OCI-LY3 (cell line): ENCODE results near the gene RBM26.

Experiments
- H2AFZ ChIP-seq: fragments of 200-600, 300-600 bp; shearing (Covaris generic); 2 replicates; pipeline ENCODE4 v1.6.0; 2014; ENCODE audit warnings: antibody characterized with exemption, low read depth, low read length
- H3K27ac ChIP-seq: fragments of 200-600, 300-600 bp; sonication (generic); 2 replicates; pipeline ENCODE4 v1.5.1; 2014; ENCODE audit warnings: mild to moderate bottlenecking, low read length, moderate library complexity, mixed read lengths
- H3K27me3 ChIP-seq: fragments of 200-600, 300-600 bp; sonication (generic); 2 replicates; pipeline ENCODE4 v1.6.1; 2014; ENCODE audit warnings: low read depth, low read length, mixed read lengths
- H3K36me3 ChIP-seq: fragments of 200-600, 300-600 bp; sonication (generic); replicated peaks from 2 replicates; pipeline ENCODE3; 2014; ENCODE audit warnings: low read depth, low read length, mixed read lengths
- H3K4me1 ChIP-seq: fragments of 300-600, 200-600 bp; sonication (generic); 2 replicates; pipeline ENCODE4 v1.6.1; 2014; ENCODE audit warnings: low read length, mixed read lengths
- H3K4me2 ChIP-seq: fragments of 200-600, 300-600 bp; sonication (generic); 2 replicates; pipeline ENCODE4 v1.6.1; 2014; ENCODE audit warnings: low read length, mixed read lengths
- H3K4me3 ChIP-seq: fragments of 300-600, 200-600 bp; sonication (generic); 2 replicates; pipeline ENCODE4 v1.5.1; 2014; ENCODE audit warnings: antibody characterized with exemption, mild to moderate bottlenecking, low read length, moderate library complexity
- H3K79me2 ChIP-seq: fragments of 300-600, 200-600 bp; shearing (Covaris generic); 2 replicates; pipeline ENCODE4 v1.6.1; 2014; ENCODE audit warnings: mild to moderate bottlenecking, low read length, mixed read lengths
- H3K9ac ChIP-seq: fragments of 300-600, 200-600 bp; shearing (Covaris generic); 2 replicates; pipeline ENCODE4 v1.6.0; 2014; ENCODE audit warnings: mild to moderate bottlenecking, low read length, moderate library complexity
- H3K9me3 ChIP-seq: fragments of 200-600, 300-600 bp; shearing (Covaris generic); 2 replicates; pipeline ENCODE4 v1.6.1; 2014; ENCODE audit warnings: low read length, mixed read lengths; ENCODE audit not compliant: insufficient read depth
- H4K20me1 ChIP-seq: fragments of 200-600, 300-600 bp; sonication (generic); 2 replicates; pipeline ENCODE4 v1.6.1; 2016; ENCODE audit warnings: low read length, mixed read lengths; ENCODE audit not compliant: insufficient read depth
- EZH2phosphoT487 ChIP-seq: fragments of 200-600 bp; shearing (Covaris generic); IDR thresholded peaks from 2 replicates; pipeline ENCODE4 v1.6.1; 2018; ENCODE audit warnings: antibody characterized with exemption, mixed run types, low read depth
- TF ChIP-seq, protein P1 (sequence below): fragments of 200-600, 300-600 bp; sonication (generic); IDR thresholded peaks from 2 replicates; pipeline ENCODE4 v1.5.1; 2014; ENCODE audit warnings: antibody characterized with exemption, low read length, low read depth

The RBM26 gene

DNA sequence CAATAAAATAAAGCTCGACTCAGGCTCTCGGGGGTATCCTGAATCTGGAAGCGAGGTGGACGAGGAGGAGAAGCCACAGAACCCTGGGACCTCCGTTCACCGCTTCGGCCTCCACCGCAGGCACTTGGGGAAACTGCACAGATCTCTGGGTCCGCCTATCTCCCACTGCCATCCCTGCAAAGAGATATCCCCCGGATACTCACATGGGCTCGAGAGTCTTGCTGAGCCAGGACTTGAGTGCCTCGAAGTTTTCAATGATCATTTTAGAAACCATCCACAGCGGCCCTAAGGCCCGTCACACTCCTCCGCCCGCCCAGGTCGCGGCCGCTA, 589 bp downstream of the RBM26 start:
- TF ChIP-seq, protein P1, sequence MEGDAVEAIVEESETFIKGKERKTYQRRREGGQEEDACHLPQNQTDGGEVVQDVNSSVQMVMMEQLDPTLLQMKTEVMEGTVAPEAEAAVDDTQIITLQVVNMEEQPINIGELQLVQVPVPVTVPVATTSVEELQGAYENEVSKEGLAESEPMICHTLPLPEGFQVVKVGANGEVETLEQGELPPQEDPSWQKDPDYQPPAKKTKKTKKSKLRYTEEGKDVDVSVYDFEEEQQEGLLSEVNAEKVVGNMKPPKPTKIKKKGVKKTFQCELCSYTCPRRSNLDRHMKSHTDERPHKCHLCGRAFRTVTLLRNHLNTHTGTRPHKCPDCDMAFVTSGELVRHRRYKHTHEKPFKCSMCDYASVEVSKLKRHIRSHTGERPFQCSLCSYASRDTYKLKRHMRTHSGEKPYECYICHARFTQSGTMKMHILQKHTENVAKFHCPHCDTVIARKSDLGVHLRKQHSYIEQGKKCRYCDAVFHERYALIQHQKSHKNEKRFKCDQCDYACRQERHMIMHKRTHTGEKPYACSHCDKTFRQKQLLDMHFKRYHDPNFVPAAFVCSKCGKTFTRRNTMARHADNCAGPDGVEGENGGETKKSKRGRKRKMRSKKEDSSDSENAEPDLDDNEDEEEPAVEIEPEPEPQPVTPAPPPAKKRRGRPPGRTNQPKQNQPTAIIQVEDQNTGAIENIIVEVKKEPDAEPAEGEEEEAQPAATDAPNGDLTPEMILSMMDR: no peak
- TF ChIP-seq EZH2phosphoT487: no peak
- H3K4me2 ChIP-seq: peak overlapping the region; percentile 83
- H3K4me3 ChIP-seq: peak overlapping the region; percentile 77
- H3K4me1 ChIP-seq: peaks cover 45% of the 10 kb centered on the region
- H3K36me3 ChIP-seq: peaks cover 21% of the 10 kb centered on the region
- peak overlapping the region; percentile 86 for H3K27ac ChIP-seq
- peak overlapping the region; percentile 48; the same call in 1 of the 2 replicates for H2AFZ ChIP-seq
- H3K9me3 ChIP-seq: no peaks in the 10 kb centered on the region
- H4K20me1 ChIP-seq: peaks cover 43% of the 10 kb centered on the region
- peak overlapping the region; percentile 91 for H3K9ac ChIP-seq
- H3K79me2 ChIP-seq: peaks cover 83% of the 10 kb centered on the region
- H3K27me3 ChIP-seq: no peaks in the 10 kb centered on the region

DNA sequence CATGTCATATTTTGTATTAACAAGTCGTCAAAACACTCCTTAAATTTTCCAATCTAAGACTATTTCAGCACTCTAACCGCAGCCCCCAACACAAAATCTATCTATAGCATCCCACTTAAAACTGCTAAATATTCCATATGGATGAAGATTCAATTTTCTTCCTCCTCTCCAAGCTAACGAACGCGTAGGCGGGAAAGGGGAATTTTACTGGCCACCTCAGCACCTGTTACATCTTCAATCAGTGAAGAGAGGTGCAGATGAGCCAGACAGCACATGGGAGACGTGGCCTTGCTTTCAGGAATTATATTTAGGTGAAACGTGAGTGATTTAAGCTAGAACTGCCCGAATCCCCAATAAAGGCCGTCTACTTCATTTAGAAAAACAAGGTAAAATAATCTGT, 1.1 kb downstream of the RBM26 start:
- H3K4me2 ChIP-seq: peak overlapping the region; percentile 83
- H2AFZ ChIP-seq: peak overlapping the region; percentile 48; the same call in 1 of the 2 replicates
- TF ChIP-seq, protein P1: no peak
- H3K36me3 ChIP-seq: peaks cover 25% of the 10 kb centered on the region
- H3K9ac ChIP-seq: peak overlapping the region; percentile 91
- H3K9me3 ChIP-seq: no peaks in the 10 kb centered on the region
- H3K79me2 ChIP-seq: peaks cover 88% of the 10 kb centered on the region
- no peaks in the 10 kb centered on the region for H3K27me3 ChIP-seq
- H3K4me3 ChIP-seq: peak overlapping the region; percentile 77
- peak overlapping the region; percentile 86 for H3K27ac ChIP-seq
- peaks cover 48% of the 10 kb centered on the region for H4K20me1 ChIP-seq
- H3K4me1 ChIP-seq: peaks cover 47% of the 10 kb centered on the region

DNA sequence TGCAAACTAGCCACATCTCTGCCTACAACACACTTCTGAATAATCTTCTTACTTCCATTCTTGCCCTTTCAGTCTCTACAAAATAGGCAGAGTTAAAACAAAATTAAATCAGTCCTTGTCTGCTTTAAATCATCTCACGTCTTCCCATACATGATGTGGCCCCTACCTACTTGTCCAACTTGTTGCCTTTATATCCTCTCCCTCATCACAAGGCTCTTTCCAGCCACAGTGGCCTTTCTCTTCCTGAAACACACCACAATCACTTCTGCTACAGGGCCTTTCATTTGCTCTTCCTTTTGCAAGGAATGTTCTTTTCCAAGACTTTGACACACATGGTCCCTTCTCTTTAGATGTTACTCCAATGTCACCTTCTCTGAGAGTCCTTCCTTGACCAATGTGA, 1.7 kb downstream of the RBM26 start:
- H2AFZ ChIP-seq: no peak overlapping the region
- H3K4me3 ChIP-seq: peak overlapping the region; percentile 77
- H3K9ac ChIP-seq: peak overlapping the region; percentile 91
- TF ChIP-seq EZH2phosphoT487: no peak
- TF ChIP-seq, protein P1: no peak
- H4K20me1 ChIP-seq: peaks cover 54% of the 10 kb centered on the region
- H3K9me3 ChIP-seq: no peaks in the 10 kb centered on the region
- peaks cover 94% of the 10 kb centered on the region for H3K79me2 ChIP-seq
- H3K4me1 ChIP-seq: peaks cover 48% of the 10 kb centered on the region
- H3K4me2 ChIP-seq: peak overlapping the region; percentile 83
- no peaks in the 10 kb centered on the region for H3K27me3 ChIP-seq
- H3K36me3 ChIP-seq: peaks cover 31% of the 10 kb centered on the region
- 0 out of 2 replicates have a peak overlapping the region, but pooled peaks have one; percentile 86 for H3K27ac ChIP-seq

DNA sequence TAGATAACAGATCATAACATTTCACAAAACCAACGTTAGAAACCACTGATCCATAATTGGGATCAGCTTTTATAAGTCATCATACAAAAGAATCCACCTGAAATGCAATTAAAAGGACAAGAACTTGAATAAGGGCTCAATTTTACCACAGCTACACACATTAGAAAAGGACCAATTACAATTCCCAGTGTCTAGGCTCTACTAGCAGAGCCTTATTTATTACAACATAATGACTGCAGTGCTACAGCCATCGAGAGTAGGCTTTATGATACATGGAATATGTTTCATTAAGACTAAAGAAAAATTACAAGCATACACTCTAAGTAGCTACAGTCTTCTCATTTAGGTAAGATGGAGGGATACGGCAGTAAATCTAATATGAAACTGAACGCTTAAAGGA, 2.9 kb downstream of the RBM26 start:
- no peak for TF ChIP-seq EZH2phosphoT487
- H3K36me3 ChIP-seq: peaks cover 43% of the 10 kb centered on the region
- H2AFZ ChIP-seq: no peak overlapping the region
- peak overlapping the region; percentile 77 for H3K4me3 ChIP-seq
- peaks cover 100% of the 10 kb centered on the region for H3K79me2 ChIP-seq
- H3K4me1 ChIP-seq: peaks cover 48% of the 10 kb centered on the region
- H3K9ac ChIP-seq: peak overlapping the region; percentile 91
- no peaks in the 10 kb centered on the region for H3K27me3 ChIP-seq
- H3K27ac ChIP-seq: peak overlapping the region; percentile 19
- H3K9me3 ChIP-seq: no peaks in the 10 kb centered on the region
- H4K20me1 ChIP-seq: peaks cover 65% of the 10 kb centered on the region
- peak overlapping the region; percentile 83 for H3K4me2 ChIP-seq

DNA sequence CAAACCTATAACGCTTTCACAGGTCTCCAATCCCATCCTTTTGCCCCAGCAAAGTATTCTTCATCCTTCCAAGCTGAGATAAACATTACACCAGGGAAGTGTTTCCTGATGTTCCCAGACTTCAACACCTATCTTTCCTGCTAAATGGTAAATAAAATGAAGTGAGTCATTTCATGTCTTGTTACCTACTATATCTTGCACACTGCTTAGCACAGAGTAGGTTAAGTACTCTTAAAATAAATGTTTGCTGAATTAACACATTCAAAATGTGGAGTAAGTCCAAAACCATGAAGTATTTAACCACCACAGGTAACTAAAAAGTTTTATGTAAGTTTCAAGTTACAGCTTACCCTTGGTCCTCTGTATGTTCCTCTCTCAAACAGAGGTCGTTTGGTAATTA, 3.4 kb downstream of the RBM26 start:
- H3K4me3 ChIP-seq: peak overlapping the region; percentile 77
- H3K4me1 ChIP-seq: peaks cover 48% of the 10 kb centered on the region
- H3K27me3 ChIP-seq: no peaks in the 10 kb centered on the region
- TF ChIP-seq EZH2phosphoT487: no peak
- TF ChIP-seq, protein P1: no peak
- H3K9me3 ChIP-seq: no peaks in the 10 kb centered on the region
- no peak overlapping the region for H2AFZ ChIP-seq
- peak overlapping the region; percentile 83 for H3K4me2 ChIP-seq
- peak overlapping the region; percentile 91 for H3K9ac ChIP-seq
- peak overlapping the region; percentile 19; the same call in 1 of the 2 replicates for H3K27ac ChIP-seq
- peaks cover 48% of the 10 kb centered on the region for H3K36me3 ChIP-seq
- peaks cover 100% of the 10 kb centered on the region for H3K79me2 ChIP-seq
- H4K20me1 ChIP-seq: peaks cover 68% of the 10 kb centered on the region
